Skeletal muscle tissue (tissue), 4 donors: ENCODE measurements around the gene TEN1. TPM values are rescaled to one million over a fixed set of nuclear protein-coding genes. Genes with fewer than 3 reads are reported as not detected.
"Not testable (repeated sequence)": the region's sequence is repeated elsewhere in the genome, so short reads cannot be mapped to it uniquely, and the experiment has no call there.

ENCODE experiments used
- H3K27ac ChIP-seq: one replicate; pipeline ENCODE4 v1.7.0; 2013; ENCODE audit warnings: mild to moderate bottlenecking, low read depth, low read length, inconsistent platforms
- H3K27me3 ChIP-seq, 3 donors: one replicate each; pipeline ENCODE4 v1.7.0; 2013; ENCODE audit warnings: low read length in 3 of 3; ENCODE audit not compliant: control insufficient read depth in 3 of 3, insufficient read depth in 3 of 3
- H3K36me3 ChIP-seq, 3 donors: one replicate each; pipeline ENCODE4 v1.7.0; 2013; ENCODE audit warnings: low read length in 3 of 3; ENCODE audit not compliant: control insufficient read depth in 3 of 3, insufficient read depth in 3 of 3
- H3K4me1 ChIP-seq, 3 donors: one replicate each; pipeline ENCODE4 v1.7.0; 2013; ENCODE audit warnings: low read length in 3 of 3, mild to moderate bottlenecking in 3 of 3; ENCODE audit not compliant: control insufficient read depth in 3 of 3, insufficient read depth in 3 of 3
- H3K4me3 ChIP-seq, 3 donors: one replicate each; pipeline ENCODE4 v1.7.0; 2013; ENCODE audit warnings: low read length in 3 of 3
- H3K9ac ChIP-seq, 3 donors: one replicate each; pipeline ENCODE4 v1.7.0; 2013; ENCODE audit warnings: low read length in 3 of 3, mild to moderate bottlenecking in 3 of 3, moderate library complexity in 2 of 3, low read depth in 1 of 3
- H3K9me3 ChIP-seq, 3 donors: one replicate each; pipeline ENCODE4 v1.7.0; 2013; ENCODE audit warnings: low read length in 3 of 3; ENCODE audit not compliant: control insufficient read depth in 3 of 3
- total RNA-seq: library from RNA; depleted of rRNA; stranded (reverse); fragments of >200 nt; gene quantifications from one replicate; pipeline ENCODE4 v1.2.3, GENCODE V29; 2014
- donor health status: Osteomylitis.

The TEN1 gene
- total RNA-seq, 1 donor from 2014 or later, result 3.1 TPM

GRCh38 chr17:75945211-75945610 lies 33.8 kb upstream of the TEN1 start:
- H3K9me3 ChIP-seq, result no peaks in the 10 kb centered on the region
- H3K27ac ChIP-seq, result peak overlapping the region; percentile 39
- H3K4me3 ChIP-seq, result no peak overlapping the region
- peaks cover 28 to 38% (median 34%) of the 10 kb centered on the region in 3 donors for H3K36me3 ChIP-seq
- H3K9ac ChIP-seq, result no peak overlapping the region
- no peaks in the 10 kb centered on the region for H3K27me3 ChIP-seq
- peaks cover 7 to 20% (median 12%) of the 10 kb centered on the region in 3 donors for H3K4me1 ChIP-seq

- Histone ChIP-seq H3K27me3 (no peaks in the 10 kb centered on the region), H3K27ac (no peak overlapping the region), H3K4me3 (no peak overlapping the region), H3K4me1 (peaks cover 0 to 5% (median 0%) of the 10 kb centered on the region in 3 donors), H3K9ac (no peak overlapping the region), H3K9me3 (no peaks in the 10 kb centered on the region), H3K36me3 (peaks cover 58 to 72% (median 66%) of the 10 kb centered on the region in 3 donors)
Measured at GRCh38 chr17:75950421-75950820, 28.6 kb upstream of the TEN1 start.

GRCh38 chr17:75950855-75951554 lies 28.0 kb upstream of the TEN1 start:
- H3K36me3 ChIP-seq, result peaks cover 62 to 77% (median 68%) of the 10 kb centered on the region in 3 donors
- H3K27ac ChIP-seq, result no peak overlapping the region
- H3K4me3 ChIP-seq, result no peak overlapping the region
- H3K27me3 ChIP-seq, result no peaks in the 10 kb centered on the region
- peaks cover 0 to 1% (median 0%) of the 10 kb centered on the region in 3 donors for H3K4me1 ChIP-seq
- H3K9ac ChIP-seq, result no peak overlapping the region
- H3K9me3 ChIP-seq, result no peaks in the 10 kb centered on the region

- H3K4me3 ChIP-seq, result no peak overlapping the region
- H3K27me3 ChIP-seq, result no peaks in the 10 kb centered on the region
- H3K9ac ChIP-seq, result no peak overlapping the region
- H3K9me3 ChIP-seq, result no peaks in the 10 kb centered on the region
- H3K4me1 ChIP-seq, result no peaks in the 10 kb centered on the region
- H3K27ac ChIP-seq, result no peak overlapping the region
- peaks cover 13 to 17% (median 16%) of the 10 kb centered on the region in 3 donors for H3K36me3 ChIP-seq
Measured at GRCh38 chr17:75959051-75959838, 19.8 kb upstream of the TEN1 start.

- no peak overlapping the region for H3K27ac ChIP-seq
- peaks cover 12 to 16% (median 15%) of the 10 kb centered on the region in 3 donors for H3K36me3 ChIP-seq
- H3K9ac ChIP-seq, result no peak overlapping the region
Measured at GRCh38 chr17:75959839-75960511, 19.1 kb upstream of the TEN1 start.

GRCh38 chr17:75965468-75965867 lies 13.6 kb upstream of the TEN1 start:
- Histone ChIP-seq H3K27me3 (no peaks in the 10 kb centered on the region), H3K4me1 (no peaks in the 10 kb centered on the region), H3K27ac (no peak overlapping the region), H3K36me3 (peaks cover 0 to 6% (median 0%) of the 10 kb centered on the region in 3 donors), H3K4me3 (no peak overlapping the region), H3K9me3 (no peaks in the 10 kb centered on the region), H3K9ac (no peak overlapping the region)

More at GRCh38 chr17:75959839-75960511, 19.1 kb upstream of the TEN1 start:
- H3K4me1 ChIP-seq, result no peaks in the 10 kb centered on the region
- no peaks in the 10 kb centered on the region for H3K9me3 ChIP-seq
- H3K4me3 ChIP-seq, result no peak overlapping the region
- H3K27me3 ChIP-seq, result no peaks in the 10 kb centered on the region

- H3K9ac ChIP-seq, H3K27ac ChIP-seq, H3K36me3 ChIP-seq, H3K4me1 ChIP-seq, H3K4me3 ChIP-seq, H3K9me3 ChIP-seq, H3K27me3 ChIP-seq: not testable (repeated sequence)
Measured at GRCh38 chr17:75969044-75969443, 10.0 kb upstream of the TEN1 start.

GRCh38 chr17:75970011-75970523 lies 9.0 kb upstream of the TEN1 start:
- H3K27me3 ChIP-seq, result no peaks in the 10 kb centered on the region
- H3K9ac ChIP-seq, result no peak overlapping the region
- H3K9me3 ChIP-seq, result no peaks in the 10 kb centered on the region
- H3K27ac ChIP-seq, result no peak overlapping the region
- no peak overlapping the region for H3K4me3 ChIP-seq
- H3K36me3 ChIP-seq, result peaks cover 3 to 10% (median 6%) of the 10 kb centered on the region in 3 donors
- H3K4me1 ChIP-seq, result peaks cover 0 to 9% (median 3%) of the 10 kb centered on the region in 3 donors

- no peak overlapping the region for H3K9ac ChIP-seq
- H3K4me1 ChIP-seq, result peaks cover 0 to 9% (median 3%) of the 10 kb centered on the region in 3 donors
- no peak overlapping the region for H3K27ac ChIP-seq
- H3K27me3 ChIP-seq, result no peaks in the 10 kb centered on the region
- H3K36me3 ChIP-seq, result peaks cover 3 to 10% (median 6%) of the 10 kb centered on the region in 3 donors
- no peak overlapping the region for H3K4me3 ChIP-seq
- H3K9me3 ChIP-seq, result no peaks in the 10 kb centered on the region
Measured at GRCh38 chr17:75970626-75971025, 8.4 kb upstream of the TEN1 start.
